HepG2 (cell line): Measurements from ENCODE around the gene TLE5. TPM values are rescaled to one million over a fixed set of nuclear protein-coding genes. Genes with fewer than 3 reads are reported as not detected.
A peak's percentile ranks its signal among the peaks of the same experiment; 100 is the strongest.

Source experiments
- ADNP ChIP-seq: sonication (generic); formaldehyde crosslinking; IDR thresholded peaks from 2 replicates; pipeline ENCODE4 v1.4.0; 2020; ENCODE audit warnings: missing genetic modification reagents
- AKNA ChIP-seq: sonication (generic); formaldehyde crosslinking; IDR thresholded peaks from 2 replicates; pipeline ENCODE4 v1.4.0; 2020; ENCODE audit warnings: missing genetic modification reagents, borderline replicate concordance
- ARID4A ChIP-seq: sonication (generic); formaldehyde crosslinking; IDR thresholded peaks from 2 replicates; pipeline ENCODE4 v1.5.0; 2020; ENCODE audit warnings: mild to moderate bottlenecking, missing genetic modification reagents, borderline replicate concordance
- FOXP4 ChIP-seq: sonication (generic); formaldehyde crosslinking; IDR thresholded peaks from 2 replicates; pipeline ENCODE4 v1.4.0; 2020; ENCODE audit warnings: missing genetic modification reagents
- GLI4 ChIP-seq: sonication (generic); formaldehyde crosslinking; IDR thresholded peaks from 2 replicates; pipeline ENCODE4 v1.5.1; 2020; ENCODE audit warnings: missing genetic modification reagents, mild to moderate bottlenecking, moderate library complexity, borderline replicate concordance
- HMG20A ChIP-seq: IDR thresholded peaks from 2 replicates; pipeline ENCODE4 v1.6.1; 2016; ENCODE audit warnings: borderline replicate concordance
- KAT7 ChIP-seq: IDR thresholded peaks from 2 replicates; pipeline ENCODE4 v1.6.1; 2018; ENCODE audit warnings: borderline replicate concordance, missing compliant biosample characterization
- MYC ChIP-seq: sonication (generic); formaldehyde crosslinking; IDR thresholded peaks from 2 replicates; pipeline ENCODE4 v1.9.0; 2021; ENCODE audit warnings: missing genetic modification reagents, borderline replicate concordance
- NR0B2 ChIP-seq: sonication (generic); formaldehyde crosslinking; IDR thresholded peaks from 2 replicates; pipeline ENCODE4 v1.4.0; 2020; ENCODE audit warnings: mild to moderate bottlenecking, missing genetic modification reagents
- POLR2G ChIP-seq: fragments of 200-400 bp; formaldehyde crosslinking; IDR thresholded peaks from 2 replicates; pipeline ENCODE4 v1.6.1; 2018; ENCODE audit warnings: mild to moderate bottlenecking, low read depth, low read length, moderate library complexity
- SNAPC5 ChIP-seq: sonication (generic); formaldehyde crosslinking; IDR thresholded peaks from 2 replicates; pipeline ENCODE4 v1.8.1; 2023; ENCODE audit warnings: mild to moderate bottlenecking, missing genetic modification reagents, borderline replicate concordance
- SRSF1 ChIP-seq: fragments of 200-400 bp; formaldehyde crosslinking; optimal IDR thresholded peaks from 2 replicates; pipeline ENCODE3; 2017; ENCODE audit warnings: mild to moderate bottlenecking, low read depth, low read length, moderate library complexity
- SSRP1 ChIP-seq: IDR thresholded peaks from 2 replicates; pipeline ENCODE4 v1.6.1; 2016; ENCODE audit warnings: control low read depth
- TOE1 ChIP-seq: sonication (generic); formaldehyde crosslinking; IDR thresholded peaks from 2 replicates; pipeline ENCODE4 v1.4.0; 2020; ENCODE audit warnings: mild to moderate bottlenecking, missing genetic modification reagents
- ZFP1 ChIP-seq: IDR thresholded peaks from 2 replicates; pipeline ENCODE4 v1.6.1; 2016
- ZNF431 ChIP-seq: sonication (generic); formaldehyde crosslinking; IDR thresholded peaks from 2 replicates; pipeline ENCODE4 v1.9.0; 2022; ENCODE audit warnings: missing genetic modification reagents, low read depth, mild to moderate bottlenecking, borderline replicate concordance
- ZNF839 ChIP-seq: sonication (generic); formaldehyde crosslinking; IDR thresholded peaks from 2 replicates; pipeline ENCODE4 v1.4.0; 2020; ENCODE audit warnings: missing genetic modification reagents, mild to moderate bottlenecking, borderline replicate concordance
- polyA plus RNA-seq, 8 experiments: library from polyadenylated mRNA; depleted of rRNA in 3 of 8; stranded (reverse) in 7 of 8; unstranded in 1 of 8; fragments of >200 nt; fragmentation: Illumina TruSeq in 4 of 8; extraction: Trizol in 4 of 8; gene quantifications; 2 replicates each; pipeline versions ENCODE4 v1.2.1 to v1.2.3, GENCODE V29; 2011 to 2016; ENCODE audit warnings: low read depth in 4 of 8, missing spikeins in 1 of 8, mixed read lengths in 1 of 8; ENCODE audit not compliant: insufficient read depth in 1 of 8
- total RNA-seq, 5 experiments: library from RNA; depleted of rRNA; stranded (reverse); fragments of >200 nt; fragmentation: Illumina TruSeq; extraction: Trizol; gene quantifications; 2 replicates each; pipeline ENCODE4 v1.2.3, GENCODE V29; 2016; ENCODE audit warnings: low read depth in 1 of 5

Gene TLE5
- total and polyA plus RNA-seq, 2 of the 13 experiments (the other 11 are each of a cell fraction or from before 2014, with no cell fraction given) = 62.8 to 189 TPM

- TF ChIP-seq NR0B2 (no peak), ZNF431 (CRISPR knock-in tag) (0 out of 2 replicates have a peak, but pooled peaks have one; percentile 68), SNAPC5 (CRISPR knock-in tag) (peak; percentile 41; the same call in 1 of the 2 replicates), MYC (CRISPR knock-in tag) (peak; percentile 63; the same call in 1 of the 2 replicates), POLR2G (no peak), GLI4 (CRISPR knock-in tag) (no peak), FOXP4 (CRISPR knock-in tag) (peak; percentile 72), ZFP1 (CRISPR knock-in tag) (0 out of 2 replicates have a peak, but pooled peaks have one; percentile 56), SRSF1 (peak; percentile 56), ZNF839 (peak; percentile 43; the same call in 1 of the 2 replicates), SSRP1 (peak; percentile 79; the same call in 1 of the 2 replicates), HMG20A (CRISPR knock-in tag) (peak; percentile 56; the same call in 1 of the 2 replicates), KAT7 (CRISPR knock-in tag) (no peak), AKNA (CRISPR knock-in tag) (no peak), TOE1 (CRISPR knock-in tag) (no peak), ADNP (0 out of 2 replicates have a peak, but pooled peaks have one; percentile 29), ARID4A (CRISPR knock-in tag) (peak; percentile 52; the same call in 1 of the 2 replicates)
Measured at GRCh38 chr19:3065675-3066357, 3.5 kb upstream of the TLE5 start (continued).
